Chondrocyte (in vitro differentiated cells): Measurements from ENCODE around the gene CHMP4B. TPM values are rescaled to one million over a fixed set of nuclear protein-coding genes. Genes with fewer than 3 reads are reported as not detected.

ENCODE experiments used
- DNase-seq: peaks from one replicate; pipeline ENCODE4 v3.0.0; 2021; ENCODE audit warnings: mixed read lengths, low spot score
- H3K27ac Mint-ChIP-seq: one replicate; pipeline ENCODE4 v1.8.0; 2021; ENCODE audit warnings: mild to moderate bottlenecking, moderate library complexity, mixed read lengths; ENCODE audit not compliant: unreplicated experiment
- H3K27me3 Mint-ChIP-seq: 2 replicates; pipeline ENCODE4 v1.8.0; 2021; ENCODE audit warnings: low read depth, mixed read lengths
- H3K36me3 Mint-ChIP-seq: 2 replicates; pipeline ENCODE4 v1.8.0; 2021; ENCODE audit warnings: low read depth, mixed read lengths
- H3K4me1 Mint-ChIP-seq: 2 replicates; pipeline ENCODE4 v1.8.0; 2021; ENCODE audit warnings: low read depth, mild to moderate bottlenecking, mixed read lengths
- H3K4me3 Mint-ChIP-seq: one replicate; pipeline ENCODE4 v1.8.0; 2021; ENCODE audit warnings: mild to moderate bottlenecking, moderate library complexity, mixed read lengths; ENCODE audit not compliant: unreplicated experiment
- H3K9me3 Mint-ChIP-seq: 2 replicates; pipeline ENCODE4 v1.8.0; 2021; ENCODE audit warnings: low read depth, mixed read lengths
- CTCF ChIP-seq: fragments of 200-600 bp; sonication (generic); IDR thresholded peaks from 2 replicates; pipeline ENCODE4 v1.5.0; 2021; ENCODE audit warnings: antibody characterized with exemption, mild to moderate bottlenecking, moderate library complexity
- total RNA-seq: library from RNA; stranded (reverse); gene quantifications from 3 replicates; pipeline ENCODE4 v1.2.1, GENCODE V29; 2021

The CHMP4B gene
- total RNA-seq, 1 donor from 2014 or later = 122 TPM

GRCh38 chr20:33874129-33874528, 63.0 kb downstream of the CHMP4B start:
- Mint-ChIP-seq H3K4me3 (no peak overlapping the region), H3K9me3 (peaks cover 11% of the 10 kb centered on the region), H3K27ac (no peak overlapping the region)

GRCh38 chr20:33875055-33875454, 63.9 kb downstream of the CHMP4B start:
- Mint-ChIP-seq H3K36me3 (peaks cover 12% of the 10 kb centered on the region), H3K27me3 (peaks cover 6% of the 10 kb centered on the region), H3K4me3 (no peak overlapping the region), H3K4me1 (no peaks in the 10 kb centered on the region), H3K9me3 (peaks cover 15% of the 10 kb centered on the region), H3K27ac (no peak overlapping the region)
- no peak for TF ChIP-seq CTCF
- no peak for DNase-seq

More at GRCh38 chr20:33874129-33874528, 63.0 kb downstream of the CHMP4B start:
- no peak for DNase-seq
- no peaks in the 10 kb centered on the region for H3K4me1 Mint-ChIP-seq
- H3K36me3 Mint-ChIP-seq = peaks cover 10% of the 10 kb centered on the region
- TF ChIP-seq CTCF = no peak
- peaks cover 8% of the 10 kb centered on the region for H3K27me3 Mint-ChIP-seq

- no peak overlapping the region for H3K27ac Mint-ChIP-seq
- peaks cover 19% of the 10 kb centered on the region for H3K9me3 Mint-ChIP-seq
- H3K27me3 Mint-ChIP-seq = peaks cover 8% of the 10 kb centered on the region
- H3K36me3 Mint-ChIP-seq = peaks cover 13% of the 10 kb centered on the region
- no peak overlapping the region for H3K4me3 Mint-ChIP-seq
- DNase-seq = no peak
- no peak for TF ChIP-seq CTCF
- no peaks in the 10 kb centered on the region for H3K4me1 Mint-ChIP-seq
Measured at GRCh38 chr20:33875534-33876026, 64.4 kb downstream of the CHMP4B start.

- TF ChIP-seq CTCF = no peak
- Mint-ChIP-seq H3K4me1 (no peaks in the 10 kb centered on the region), H3K27ac (no peak overlapping the region), H3K27me3 (peaks cover 8% of the 10 kb centered on the region), H3K9me3 (peaks cover 19% of the 10 kb centered on the region), H3K36me3 (peaks cover 13% of the 10 kb centered on the region), H3K4me3 (no peak overlapping the region)
- DNase-seq = no peak
Measured at GRCh38 chr20:33878583-33878982, 67.4 kb downstream of the CHMP4B start.

GRCh38 chr20:33880396-33880795, 69.2 kb downstream of the CHMP4B start:
- Mint-ChIP-seq H3K4me3 (no peak overlapping the region), H3K36me3 (peaks cover 12% of the 10 kb centered on the region), H3K27me3 (peaks cover 10% of the 10 kb centered on the region), H3K4me1 (no peaks in the 10 kb centered on the region), H3K27ac (no peak overlapping the region), H3K9me3 (peaks cover 19% of the 10 kb centered on the region)
- TF ChIP-seq CTCF = no peak
- DNase-seq = no peak
